Bronchus fibroblast of lung (primary cell): Measurements from ENCODE around the gene SERPINB11. TPM values are rescaled to one million over a fixed set of nuclear protein-coding genes. Genes with fewer than 3 reads are reported as not detected.

Experiments
- total RNA-seq: library from RNA; depleted of rRNA; stranded (reverse); fragments of >200 nt; gene quantifications from 2 replicates; pipeline ENCODE4 v1.2.3, GENCODE V29; 2015

Gene SERPINB11, protein sequence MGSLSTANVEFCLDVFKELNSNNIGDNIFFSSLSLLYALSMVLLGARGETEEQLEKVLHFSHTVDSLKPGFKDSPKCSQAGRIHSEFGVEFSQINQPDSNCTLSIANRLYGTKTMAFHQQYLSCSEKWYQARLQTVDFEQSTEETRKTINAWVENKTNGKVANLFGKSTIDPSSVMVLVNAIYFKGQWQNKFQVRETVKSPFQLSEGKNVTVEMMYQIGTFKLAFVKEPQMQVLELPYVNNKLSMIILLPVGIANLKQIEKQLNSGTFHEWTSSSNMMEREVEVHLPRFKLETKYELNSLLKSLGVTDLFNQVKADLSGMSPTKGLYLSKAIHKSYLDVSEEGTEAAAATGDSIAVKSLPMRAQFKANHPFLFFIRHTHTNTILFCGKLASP
- total RNA-seq, result not detected in 2 replicates

DNA sequence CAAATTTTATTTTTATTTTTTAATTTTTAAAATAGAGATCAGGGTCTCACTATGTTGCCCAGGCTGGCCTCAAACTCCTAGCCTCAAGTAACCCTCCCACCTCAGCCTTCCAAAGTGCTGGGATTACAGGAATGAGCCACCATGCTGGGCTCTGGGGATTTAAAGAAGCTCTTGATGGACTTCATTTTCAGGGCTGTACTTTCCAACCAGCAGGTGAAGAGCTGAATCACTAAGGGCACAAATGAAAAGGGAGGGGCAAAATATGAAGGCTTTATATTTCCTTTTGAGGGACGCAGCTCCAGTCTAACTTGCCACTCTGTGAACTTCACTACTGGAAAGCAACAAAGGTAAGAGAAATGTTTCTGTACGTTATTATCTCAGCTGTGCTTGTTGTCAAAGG lies at the start of gene SERPINB11:
TSS of gene SERPINB11 (plus strand) at position 301 of the 400 bp plus-strand sequence. CDS start 7,234 bp downstream, outside the sequence.

DNA sequence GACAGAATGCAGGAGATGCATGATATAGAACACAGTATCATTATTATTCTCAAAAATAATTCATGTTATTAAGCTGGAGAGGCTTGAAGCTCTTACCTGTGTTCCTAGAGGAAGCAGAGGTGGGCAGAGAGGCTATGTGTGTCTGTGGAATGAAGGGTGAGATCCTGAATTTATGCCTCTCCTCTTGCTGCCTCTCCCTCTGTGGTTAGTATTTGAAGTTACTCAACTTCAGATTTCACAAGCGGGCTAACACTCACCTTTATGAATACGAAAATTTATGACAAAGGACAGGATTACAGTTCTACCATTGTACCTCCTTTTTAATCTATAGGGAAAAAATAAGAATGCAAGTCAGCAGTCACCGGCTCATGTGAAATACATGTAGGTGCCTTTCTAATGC lies 41.0 kb upstream of the SERPINB11 start, which contains the start of gene SERPINB3:
TSS of gene SERPINB3 (minus strand) at position 144 of the 400 bp plus-strand sequence. CDS start 677 bp downstream, outside the sequence.

Other genes starting within 250 kb of the SERPINB11 start
- gene SERPINB5, start 226.0 kb upstream of the SERPINB11 start, total RNA-seq, result 0.15 TPM in 1 of 2 replicates, not detected in the other
- not detected in 2 replicates for gene SERPINB12, start 160.6 kb upstream of the SERPINB11 start, total RNA-seq
- not detected in 2 replicates for gene SERPINB13, start 115.6 kb upstream of the SERPINB11 start, total RNA-seq
- gene SERPINB4, start 58.7 kb upstream of the SERPINB11 start, total RNA-seq, result not detected in 2 replicates
- not detected in 2 replicates for gene SERPINB3, start 41.1 kb upstream of the SERPINB11 start, total RNA-seq
- gene SERPINB7, start 72.5 kb downstream of the SERPINB11 start, total RNA-seq, result 4.2 and 10.3 TPM in 2 replicates
- 3.5 and 5.2 TPM in 2 replicates for gene SERPINB2, start 184.7 kb downstream of the SERPINB11 start, total RNA-seq
- 1.7 TPM in 1 of 2 replicates, not detected in the other for gene SERPINB10, start 205.0 kb downstream of the SERPINB11 start, total RNA-seq
- 0.45 and 0.50 TPM in 2 replicates for gene HMSD, start 246.3 kb downstream of the SERPINB11 start, total RNA-seq